H9 (cell line): Measurements from ENCODE around the gene ZSWIM3. TPM values are rescaled to one million over a fixed set of nuclear protein-coding genes. Genes with fewer than 3 reads are reported as not detected.

Experiments used
- DNase-seq: peaks from one replicate; pipeline ENCODE4 v3.0.0-alpha.2; 2017
- H2AFZ ChIP-seq: one replicate; pipeline ENCODE4 v1.6.1; 2013; ENCODE audit warnings: mild to moderate bottlenecking, low read length, control low read depth, moderate library complexity
- H2AK5ac ChIP-seq: 2 replicates; pipeline ENCODE4 v1.6.1; 2013; ENCODE audit warnings: low read length, control low read depth, mixed read lengths; ENCODE audit not compliant: insufficient read length
- H2BK120ac ChIP-seq: one replicate; pipeline ENCODE4 v1.6.1; 2013; ENCODE audit warnings: low read depth, mild to moderate bottlenecking, low read length, control low read depth, inconsistent platforms; ENCODE audit not compliant: poor library complexity, severe bottlenecking
- H2BK12ac ChIP-seq: 2 replicates; pipeline ENCODE4 v1.6.1; 2013; ENCODE audit warnings: low read length, control low read depth, mixed read lengths, low read depth; ENCODE audit not compliant: insufficient read length
- H2BK15ac ChIP-seq: 2 replicates; pipeline ENCODE4 v1.6.1; 2013; ENCODE audit warnings: low read depth, low read length, control low read depth
- H2BK20ac ChIP-seq: one replicate; pipeline ENCODE4 v1.6.1; 2013; ENCODE audit warnings: low read depth, mild to moderate bottlenecking, low read length, control low read depth, inconsistent platforms; ENCODE audit not compliant: poor library complexity, severe bottlenecking
- H2BK5ac ChIP-seq: 2 replicates; pipeline ENCODE4 v1.6.1; 2013; ENCODE audit warnings: low read length, control low read depth, mixed read lengths; ENCODE audit not compliant: insufficient read length
- H3K14ac ChIP-seq: 2 replicates; pipeline ENCODE4 v1.6.1; 2013; ENCODE audit warnings: low read length, control low read depth; ENCODE audit not compliant: insufficient read depth
- H3K18ac ChIP-seq: 2 replicates; pipeline ENCODE4 v1.6.1; 2013; ENCODE audit warnings: low read depth, mild to moderate bottlenecking, mixed read lengths, low read length, control low read depth; ENCODE audit not compliant: insufficient read length
- H3K23ac ChIP-seq: 2 replicates; pipeline ENCODE4 v1.6.1; 2013; ENCODE audit warnings: low read length, control low read depth, mixed read lengths, low read depth; ENCODE audit not compliant: insufficient read length
- H3K23me2 ChIP-seq: 2 replicates; pipeline ENCODE4 v1.6.1; 2013; ENCODE audit warnings: low read depth, mild to moderate bottlenecking, mixed read lengths, low read length, control low read depth; ENCODE audit not compliant: insufficient read length, poor library complexity, severe bottlenecking
- H3K27ac ChIP-seq: 2 replicates; pipeline ENCODE4 v1.5.1; 2013; ENCODE audit warnings: low read length, control low read depth, mixed read lengths, low read depth; ENCODE audit not compliant: insufficient read length
- H3K27me3 ChIP-seq: 2 replicates; pipeline ENCODE4 v1.6.1; 2013; ENCODE audit warnings: low read length, control low read depth, inconsistent platforms; ENCODE audit not compliant: insufficient read depth
- H3K4ac ChIP-seq: 2 replicates; pipeline ENCODE4 v1.6.1; 2013; ENCODE audit warnings: low read depth, mild to moderate bottlenecking, control low read depth, inconsistent platforms, low read length, moderate library complexity
- H3K4me1 ChIP-seq: 2 replicates; pipeline ENCODE4 v1.6.1; 2013; ENCODE audit warnings: low read length, control low read depth, inconsistent platforms; ENCODE audit not compliant: insufficient read depth
- H3K4me2 ChIP-seq: 2 replicates; pipeline ENCODE4 v1.6.1; 2013; ENCODE audit warnings: low read length, control low read depth, mixed read lengths; ENCODE audit not compliant: insufficient read length, insufficient read depth
- H3K56ac ChIP-seq: 2 replicates; pipeline ENCODE4 v1.6.1; 2013; ENCODE audit warnings: low read depth, mild to moderate bottlenecking, mixed read lengths, low read length, control low read depth; ENCODE audit not compliant: insufficient read length
- H3K79me1 ChIP-seq: 2 replicates; pipeline ENCODE4 v1.6.1; 2013; ENCODE audit warnings: low read depth, mild to moderate bottlenecking, moderate library complexity, low read length, control low read depth, inconsistent platforms; ENCODE audit not compliant: insufficient read depth, poor library complexity, severe bottlenecking
- H3K79me2 ChIP-seq: 2 replicates; pipeline ENCODE4 v1.6.1; 2013; ENCODE audit warnings: low read length, control low read depth, inconsistent platforms; ENCODE audit not compliant: insufficient read depth
- H3K9ac ChIP-seq: 2 replicates; pipeline ENCODE4 v1.6.1; 2013; ENCODE audit warnings: low read length, control low read depth, mixed read lengths; ENCODE audit not compliant: insufficient read length; ENCODE audit errors: extremely low read depth
- H3K9me3 ChIP-seq: one replicate; pipeline ENCODE4 v1.6.1; 2013; ENCODE audit warnings: low read depth, low read length, inconsistent platforms; ENCODE audit not compliant: control insufficient read depth
- H3T11ph ChIP-seq: one replicate; pipeline ENCODE4 v1.6.1; 2013; ENCODE audit warnings: mild to moderate bottlenecking, low read length, control low read depth, inconsistent platforms
- H4K20me1 ChIP-seq: one replicate; pipeline ENCODE4 v1.6.1; 2013; ENCODE audit not compliant: control insufficient read depth, insufficient read length, insufficient read depth
- H4K5ac ChIP-seq: 2 replicates; pipeline ENCODE4 v1.6.1; 2013; ENCODE audit warnings: low read depth, mild to moderate bottlenecking, mixed read lengths, low read length, control low read depth; ENCODE audit not compliant: insufficient read length
- H4K8ac ChIP-seq: replicated peaks from 2 replicates; pipeline ENCODE4 v1.6.1; 2013; ENCODE audit warnings: low read length, control low read depth, mixed read lengths, low read depth; ENCODE audit not compliant: insufficient read length
- H4K91ac ChIP-seq: 2 replicates; pipeline ENCODE4 v1.6.1; 2013; ENCODE audit warnings: low read depth, mild to moderate bottlenecking, moderate library complexity, mixed read lengths, low read length, control low read depth; ENCODE audit not compliant: insufficient read length
- H3K27ac Mint-ChIP-seq, 3 experiments: 2 replicates in 2 of 3; 3 replicates in 1 of 3; pipeline ENCODE4 v1.8.0; 2020 to 2021; ENCODE audit warnings: mixed read lengths in 3 of 3, mild to moderate bottlenecking in 1 of 3, moderate library complexity in 1 of 3
- H3K27me3 Mint-ChIP-seq: 2 replicates; pipeline ENCODE4 v1.8.0; 2021; ENCODE audit warnings: low read depth, mild to moderate bottlenecking, moderate library complexity, mixed read lengths
- H3K36me3 Mint-ChIP-seq, 3 experiments: 2 replicates in 2 of 3; 3 replicates in 1 of 3; pipeline ENCODE4 v1.8.0; 2020 to 2021; ENCODE audit warnings: low read depth in 3 of 3, mixed read lengths in 3 of 3; ENCODE audit not compliant: insufficient read depth in 1 of 3
- H3K4me1 Mint-ChIP-seq, 2 experiments: 2 replicates each; pipeline ENCODE4 v1.8.0; 2020; ENCODE audit warnings: mixed read lengths in 2 of 2
- H3K4me3 Mint-ChIP-seq, 2 experiments: 2 replicates in 1 of 2; 3 replicates in 1 of 2; pipeline ENCODE4 v1.8.0; 2020 to 2021; ENCODE audit warnings: mild to moderate bottlenecking in 2 of 2, mixed read lengths in 2 of 2, moderate library complexity in 1 of 2
- H3K9me3 Mint-ChIP-seq, 2 experiments: 2 replicates in 1 of 2; 3 replicates in 1 of 2; pipeline ENCODE4 v1.8.0; 2020; ENCODE audit warnings: mild to moderate bottlenecking in 2 of 2, mixed read lengths in 2 of 2, moderate library complexity in 1 of 2
- WGBS: extraction: QIAGEN DNeasy Blood & Tissue Kit; methylation state at CpG from one replicate; pipeline ENCODE4 v1.1.7; 2013; ENCODE audit warnings: missing lambda C conversion rate, low lambda C conversion rate, mixed read lengths; ENCODE audit not compliant: insufficient read length; ENCODE audit errors: extremely low coverage; 5-methylcytosine and 5-hydroxymethylcytosine counted together
- total RNA-seq: library from RNA; stranded (reverse); gene quantifications from 2 replicates; pipeline ENCODE4 v1.2.1, GENCODE V29; 2021
- TF ChIP-seq, protein P1 (sequence below): fragments of 200-600 bp; sonication (generic); conservative IDR thresholded peaks from 3 replicates; pipeline ENCODE4 v1.8.0; 2021; ENCODE audit warnings: antibody characterized with exemption, mild to moderate bottlenecking

The ZSWIM3 gene
- total RNA-seq, 1 experiment from 2014 or later: 8.0 TPM

DNA sequence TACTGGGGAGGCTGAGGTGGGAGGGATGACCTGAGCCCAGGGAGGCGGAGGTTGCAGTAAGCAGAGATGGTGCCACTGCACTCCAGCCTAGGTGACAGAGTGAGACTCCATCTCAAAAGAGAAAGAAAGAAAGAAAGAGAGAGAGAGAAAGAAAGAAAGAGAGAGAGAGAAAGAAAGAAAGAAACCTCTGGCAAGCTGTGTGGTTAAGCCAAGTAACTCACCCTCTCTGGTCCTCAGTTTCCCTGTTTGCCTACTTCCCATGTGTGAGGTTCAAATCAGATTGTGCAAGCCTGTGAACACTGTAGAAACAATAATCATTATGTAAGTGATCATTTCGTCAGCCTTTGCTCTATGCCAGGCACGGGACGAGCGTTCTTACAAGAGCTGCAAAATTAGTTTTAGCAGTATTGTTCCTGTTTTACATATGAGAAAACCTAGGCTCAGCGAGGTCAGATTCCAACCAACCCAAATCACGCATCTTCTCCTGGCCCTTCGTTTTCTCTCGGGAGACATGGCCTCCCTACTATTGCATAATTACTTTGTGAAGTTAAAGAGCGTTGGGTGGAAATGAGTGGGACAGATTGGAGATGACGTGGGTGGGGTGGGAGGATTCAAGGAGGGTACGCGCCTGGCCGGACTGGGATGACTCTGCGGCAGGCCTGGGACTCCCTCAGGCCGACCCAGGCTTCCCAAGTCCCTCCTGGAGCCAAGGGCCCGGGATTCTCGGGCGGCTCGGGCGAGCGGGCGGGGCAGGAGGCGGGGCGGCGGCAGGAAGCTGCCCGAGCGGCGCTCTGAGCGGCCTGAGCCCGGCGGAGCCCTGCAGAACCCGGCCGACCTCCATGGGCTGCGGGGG lies 24.2 kb upstream of the ZSWIM3 start, which contains the start of gene SNX21:
Gene SNX21, plus strand, starts transcription at position 770 of the 853 bp plus-strand sequence. CDS start 121 bp downstream, outside the sequence.
- Histone ChIP-seq H3K9me3 (no peaks in the 10 kb centered on the region), H4K5ac (peak within 1 kb of the TSS; percentile 12), H3K4me2 (peak within 1 kb of the TSS; percentile 80), H3K9ac (peak within 1 kb of the TSS; percentile 67), H3K27me3 (no peaks in the 10 kb centered on the region), H2AK5ac (no peak within 1 kb of the TSS), H2BK20ac (no peak within 1 kb of the TSS), H3K23me2 (peaks cover 9% of the 10 kb centered on the region), H3K79me1 (peaks cover 5% of the 10 kb centered on the region), H3K4ac (no peak within 1 kb of the TSS), H4K91ac (no peak within 1 kb of the TSS), H2BK15ac (no peak within 1 kb of the TSS), H3K14ac (peak within 1 kb of the TSS; percentile 78), H2BK120ac (peak within 1 kb of the TSS; percentile 70), H4K20me1 (no peaks in the 10 kb centered on the region), H3K27ac (peak within 1 kb of the TSS; percentile 50), H3K4me1 (peaks cover 4% of the 10 kb centered on the region; the same call in 1 of the 2 replicates), H3K23ac (no peak within 1 kb of the TSS), H2BK12ac (peak within 1 kb of the TSS; percentile 17), H3K56ac (no peak within 1 kb of the TSS), H3K79me2 (no peaks in the 10 kb centered on the region), H3K18ac (peak within 1 kb of the TSS; percentile 87), H2BK5ac (no peak within 1 kb of the TSS), H3T11ph (no peak within 1 kb of the TSS), H2AFZ (peak within 1 kb of the TSS; percentile 58), H4K8ac (no peak within 1 kb of the TSS)
- TF ChIP-seq, protein P1, sequence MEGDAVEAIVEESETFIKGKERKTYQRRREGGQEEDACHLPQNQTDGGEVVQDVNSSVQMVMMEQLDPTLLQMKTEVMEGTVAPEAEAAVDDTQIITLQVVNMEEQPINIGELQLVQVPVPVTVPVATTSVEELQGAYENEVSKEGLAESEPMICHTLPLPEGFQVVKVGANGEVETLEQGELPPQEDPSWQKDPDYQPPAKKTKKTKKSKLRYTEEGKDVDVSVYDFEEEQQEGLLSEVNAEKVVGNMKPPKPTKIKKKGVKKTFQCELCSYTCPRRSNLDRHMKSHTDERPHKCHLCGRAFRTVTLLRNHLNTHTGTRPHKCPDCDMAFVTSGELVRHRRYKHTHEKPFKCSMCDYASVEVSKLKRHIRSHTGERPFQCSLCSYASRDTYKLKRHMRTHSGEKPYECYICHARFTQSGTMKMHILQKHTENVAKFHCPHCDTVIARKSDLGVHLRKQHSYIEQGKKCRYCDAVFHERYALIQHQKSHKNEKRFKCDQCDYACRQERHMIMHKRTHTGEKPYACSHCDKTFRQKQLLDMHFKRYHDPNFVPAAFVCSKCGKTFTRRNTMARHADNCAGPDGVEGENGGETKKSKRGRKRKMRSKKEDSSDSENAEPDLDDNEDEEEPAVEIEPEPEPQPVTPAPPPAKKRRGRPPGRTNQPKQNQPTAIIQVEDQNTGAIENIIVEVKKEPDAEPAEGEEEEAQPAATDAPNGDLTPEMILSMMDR: no peak
- H3K27ac Mint-ChIP-seq: peak within 1 kb of the TSS; percentile 65 to 96 (median 93)
- no CpG with 5 or more reads among the region's 35 CpGs for WGBS
- no peaks in the 10 kb centered on the region for H3K9me3 Mint-ChIP-seq
- H3K27me3 Mint-ChIP-seq: no peaks in the 10 kb centered on the region
- H3K4me3 Mint-ChIP-seq: peak within 1 kb of the TSS; percentile 75 to 88
- H3K4me1 Mint-ChIP-seq: peaks cover 23 to 28% of the 10 kb centered on the region in 2 experiments
- DNase-seq: peak; percentile 89
- H3K36me3 Mint-ChIP-seq: peaks cover 2 to 26% (median 24%) of the 10 kb centered on the region in 3 experiments; a peak in 6 of 7 replicates
